DOHH2 (cell line): ENCODE results near the gene NET1.

ENCODE experiments used
- H3F3A ChIP-seq: fragments of 200-600 bp; sonication (generic), shearing (Covaris generic); 2 replicates; pipeline ENCODE4 v1.6.0; 2016; ENCODE audit warnings: antibody characterized with exemption, mild to moderate bottlenecking; ENCODE audit not compliant: control insufficient read depth, insufficient read depth
- H3K27ac ChIP-seq: fragments of 200-600 bp; sonication (generic); 2 replicates; pipeline ENCODE4 v1.5.1; 2014; ENCODE audit warnings: low read depth, mild to moderate bottlenecking, low read length, moderate library complexity
- H3K27me3 ChIP-seq: fragments of 200-600 bp; sonication (generic); 2 replicates; pipeline ENCODE4 v1.6.1; 2014; ENCODE audit warnings: mild to moderate bottlenecking, low read length, mixed read lengths; ENCODE audit not compliant: control insufficient read depth
- H3K36me3 ChIP-seq: fragments of 200-600 bp; sonication (generic); 2 replicates; pipeline ENCODE4 v1.6.1; 2014; ENCODE audit warnings: mild to moderate bottlenecking, low read length, moderate library complexity, mixed read lengths; ENCODE audit not compliant: control insufficient read depth
- H3K4me1 ChIP-seq: fragments of 200-600 bp; sonication (generic); 2 replicates; pipeline ENCODE4 v1.6.1; 2014; ENCODE audit warnings: mild to moderate bottlenecking, low read length, mixed read lengths; ENCODE audit not compliant: control insufficient read depth
- H3K4me2 ChIP-seq: fragments of 200-600 bp; sonication (generic); 2 replicates; pipeline ENCODE4 v1.6.0; 2014; ENCODE audit warnings: mild to moderate bottlenecking, low read length, moderate library complexity
- H3K4me3 ChIP-seq: fragments of 200-600 bp; sonication (generic); 2 replicates; pipeline ENCODE4 v1.5.1; 2014; ENCODE audit warnings: mild to moderate bottlenecking, low read length, mixed read lengths
- H3K79me2 ChIP-seq: fragments of 200-600 bp; sonication (generic); 2 replicates; pipeline ENCODE4 v1.6.1; 2014; ENCODE audit warnings: mild to moderate bottlenecking, low read length, mixed read lengths; ENCODE audit not compliant: control insufficient read depth
- H3K9me2 ChIP-seq: fragments of 200-600 bp; sonication (generic); replicated peaks from 2 replicates; pipeline ENCODE4 v1.6.1; 2014; ENCODE audit warnings: mild to moderate bottlenecking, low read length, mixed read lengths; ENCODE audit not compliant: control insufficient read depth
- H3K9me3 ChIP-seq: fragments of 200-600 bp; sonication (generic); 2 replicates; pipeline ENCODE4 v1.6.1; 2014; ENCODE audit warnings: antibody characterized with exemption, low read length, mixed read lengths; ENCODE audit not compliant: control insufficient read depth, insufficient read depth
- H4K20me1 ChIP-seq: fragments of 200-600 bp; sonication (generic); 2 replicates; pipeline ENCODE4 v1.6.0; 2014; ENCODE audit warnings: low read depth, mild to moderate bottlenecking, antibody characterized with exemption, low read length, moderate library complexity; ENCODE audit not compliant: control insufficient read depth, insufficient read depth
- CTCF ChIP-seq: fragments of 200-600 bp; sonication (generic); IDR thresholded peaks from one replicate; pipeline ENCODE4 v1.5.1; 2014; ENCODE audit warnings: antibody characterized with exemption, mild to moderate bottlenecking, low read depth, low read length; ENCODE audit not compliant: poor library complexity, severe bottlenecking
- EZH2phosphoT487 ChIP-seq: fragments of 200-600 bp; sonication (generic); IDR thresholded peaks from 2 replicates; pipeline ENCODE4 v1.6.1; 2017; ENCODE audit warnings: borderline replicate concordance, mild to moderate bottlenecking, antibody characterized with exemption, low read length, moderate library complexity, mixed read lengths

NET1 gene

GRCh38 chr10:5498791-5499492 lies 86.6 kb downstream of the NET1 start:
- Histone ChIP-seq H3K9me3 (no peaks in the 10 kb centered on the region), H3K4me1 (no peaks in the 10 kb centered on the region), H3K9me2 (no peaks in the 10 kb centered on the region), H4K20me1 (no peaks in the 10 kb centered on the region), H3K27me3 (peaks cover 27% of the 10 kb centered on the region), H3K4me2 (no peak overlapping the region), H3K4me3 (no peak overlapping the region), H3F3A (no peaks in the 10 kb centered on the region), H3K27ac (no peak overlapping the region), H3K36me3 (no peaks in the 10 kb centered on the region), H3K79me2 (no peaks in the 10 kb centered on the region)
- no peak for TF ChIP-seq CTCF
- TF ChIP-seq EZH2phosphoT487 = no peak

GRCh38 chr10:5499493-5500140 lies 87.3 kb downstream of the NET1 start, which contains the start of gene CALML5:
CALML5 (minus strand) TSS chr10:5499570; CDS start chr10:5499438, 132 bp downstream.
- Histone ChIP-seq H3K27ac (no peak within 1 kb of the TSS), H3K9me2 (no peaks in the 10 kb centered on the region), H3K27me3 (peaks cover 27% of the 10 kb centered on the region), H3K36me3 (no peaks in the 10 kb centered on the region), H4K20me1 (no peaks in the 10 kb centered on the region), H3F3A (no peaks in the 10 kb centered on the region), H3K79me2 (no peaks in the 10 kb centered on the region), H3K4me2 (no peak within 1 kb of the TSS), H3K4me3 (no peak within 1 kb of the TSS), H3K4me1 (no peaks in the 10 kb centered on the region), H3K9me3 (no peaks in the 10 kb centered on the region)
- TF ChIP-seq EZH2phosphoT487 (no peak), CTCF (no peak)

- Histone ChIP-seq H3K27ac (no peak overlapping the region), H3K36me3 (no peaks in the 10 kb centered on the region), H3K4me2 (no peak overlapping the region), H4K20me1 (no peaks in the 10 kb centered on the region), H3F3A (no peaks in the 10 kb centered on the region), H3K4me3 (no peak overlapping the region), H3K9me3 (no peaks in the 10 kb centered on the region), H3K79me2 (no peaks in the 10 kb centered on the region), H3K27me3 (peaks cover 27% of the 10 kb centered on the region), H3K9me2 (no peaks in the 10 kb centered on the region), H3K4me1 (no peaks in the 10 kb centered on the region)
- TF ChIP-seq EZH2phosphoT487 = no peak
- TF ChIP-seq CTCF = no peak
These were observed 87.9 kb downstream of the NET1 start for GRCh38 chr10:5500162-5500670.
